Activated T-cell treated with anti-CD3 and anti-CD28 coated beads, Interleukin-2, amount 50 U/mL, for 1 hour (primary cell): ENCODE results near the gene CDH22.

Experiments
- DNase-seq: peaks from one replicate; pipeline ENCODE4 v3.0.0-alpha.2; 2020

Gene CDH22

DNA sequence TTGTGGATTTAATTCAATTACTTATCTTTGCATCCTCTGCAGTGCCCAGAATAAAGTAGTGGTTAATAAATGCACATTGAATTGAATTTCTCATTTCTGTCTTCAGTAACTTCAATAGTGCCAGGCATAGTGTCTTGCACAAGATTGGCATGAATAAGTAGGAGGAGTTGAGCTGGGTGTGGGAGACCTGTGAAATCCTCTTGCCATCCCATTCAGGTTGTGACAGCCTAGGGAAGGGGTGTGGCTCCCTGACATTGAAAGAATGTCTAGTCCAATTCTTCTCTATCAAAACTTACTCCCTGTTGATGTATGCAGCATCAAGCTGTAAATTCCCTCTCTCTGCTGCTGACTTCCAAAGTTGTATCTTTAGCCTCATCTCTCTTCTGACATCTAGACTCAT lies 73.2 kb downstream of the CDH22 start:
- no peak for DNase-seq

DNA sequence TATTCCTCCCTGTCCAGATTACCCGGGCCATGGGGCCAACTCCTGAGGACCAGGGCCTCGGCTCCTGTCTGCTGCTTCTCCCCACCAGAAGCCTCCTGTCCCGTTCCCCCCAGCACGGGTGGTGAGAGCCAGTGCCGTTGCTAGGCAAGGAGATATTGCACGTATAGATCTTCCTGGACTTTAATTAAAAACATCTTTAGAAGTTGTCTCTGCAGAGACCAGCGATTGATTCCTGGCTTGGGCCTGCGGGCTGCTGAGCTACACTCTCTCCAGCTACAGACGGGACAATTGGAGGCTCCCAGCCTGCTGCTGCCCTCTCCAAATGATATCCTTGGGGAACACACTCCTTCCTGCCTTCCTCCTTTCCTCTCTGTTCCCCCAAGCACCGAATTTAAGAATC lies 74.6 kb downstream of the CDH22 start:
- DNase-seq, result no peak

DNA sequence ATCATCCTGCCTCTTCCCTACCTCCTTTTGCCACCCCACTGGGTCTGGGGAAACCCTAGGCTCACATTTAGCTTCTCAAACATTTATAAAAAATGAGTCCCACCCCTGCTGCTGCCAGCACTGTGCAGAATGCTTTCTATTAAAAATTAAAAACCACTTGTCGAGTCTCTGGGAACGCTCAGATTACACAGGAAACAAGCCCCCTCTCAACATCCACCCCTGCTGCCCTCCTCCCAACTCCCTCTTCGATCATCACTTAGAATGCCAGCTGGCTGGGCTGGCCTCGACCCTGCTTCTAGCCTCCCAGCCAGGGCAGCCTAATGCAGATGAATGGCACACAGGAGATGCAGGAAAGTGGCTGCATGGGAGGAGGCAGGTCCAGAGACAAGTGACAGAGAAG lies 75.8 kb downstream of the CDH22 start:
- no peak for DNase-seq

DNA sequence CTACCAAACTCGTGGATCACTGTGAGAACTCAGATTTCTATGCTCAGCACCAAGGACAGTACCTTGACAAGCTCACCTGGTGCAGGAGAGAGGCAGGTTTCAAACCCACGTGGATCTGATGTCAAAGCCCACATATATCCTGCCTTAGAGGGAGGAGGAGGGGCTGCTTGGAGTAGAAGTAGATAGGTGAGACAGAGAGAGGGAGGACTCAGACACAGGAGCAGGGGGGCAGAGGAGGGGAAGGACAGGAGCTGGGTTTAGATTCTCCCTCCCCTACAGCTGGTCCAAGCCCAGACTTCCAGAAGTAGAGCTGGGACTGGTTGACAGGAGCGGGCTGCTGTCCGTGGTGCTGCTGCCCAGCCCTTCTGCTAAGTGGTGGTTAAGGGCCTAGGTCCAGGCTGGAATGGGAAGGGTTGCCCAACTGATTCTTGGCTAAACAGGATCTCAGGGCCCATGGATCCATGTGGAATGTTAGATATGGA lies 77.5 kb downstream of the CDH22 start:
- no peak for DNase-seq

DNA sequence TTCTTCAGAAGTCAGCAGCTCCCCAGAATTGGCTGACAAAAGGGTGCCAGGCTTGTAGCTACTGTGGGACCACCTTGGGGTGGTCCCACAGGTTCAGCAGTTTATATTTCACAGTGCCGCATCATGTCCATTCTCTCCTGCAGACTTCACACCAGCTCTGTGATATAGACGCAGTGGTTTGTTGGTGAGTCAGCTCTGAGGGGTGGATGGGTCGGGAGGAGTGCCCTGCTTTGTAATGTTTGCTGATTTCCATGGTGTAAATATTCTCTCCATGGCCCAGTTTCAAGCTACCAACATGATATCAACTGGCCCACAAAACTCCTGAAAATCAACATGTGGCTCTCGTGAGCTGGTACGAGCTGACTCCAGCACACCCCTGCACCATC lies 78.2 kb downstream of the CDH22 start:
- DNase-seq, result no peak

DNA sequence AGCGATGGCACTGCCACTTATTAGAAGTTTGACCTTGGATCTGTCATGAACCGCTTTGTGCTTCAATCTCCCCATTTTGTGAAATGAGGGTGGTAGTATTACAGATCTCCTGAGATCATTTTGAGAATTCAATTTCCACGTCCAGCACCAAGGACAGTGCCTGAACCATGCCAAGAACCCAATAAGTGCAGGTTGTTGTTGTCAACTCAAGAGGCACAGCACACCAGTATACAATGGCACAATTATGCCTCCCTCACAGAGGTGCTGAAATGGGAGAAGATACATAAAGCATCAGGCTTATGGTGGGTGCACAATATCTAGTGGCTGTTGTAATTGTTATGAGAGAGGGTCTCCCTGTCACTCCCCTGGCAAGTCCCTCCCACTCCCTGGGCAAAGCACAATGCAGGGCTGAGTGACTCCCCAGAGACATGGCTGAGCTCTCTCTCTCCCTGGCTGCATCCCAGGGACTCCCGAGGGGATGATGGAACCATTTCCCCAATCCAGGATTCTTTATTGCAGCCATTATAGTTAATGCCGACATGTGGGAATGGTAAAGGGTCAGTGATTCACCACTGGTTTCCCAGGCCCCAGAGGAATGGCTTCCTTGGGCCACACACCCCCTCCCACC lies 78.7 kb downstream of the CDH22 start:
- no peak for DNase-seq

DNA sequence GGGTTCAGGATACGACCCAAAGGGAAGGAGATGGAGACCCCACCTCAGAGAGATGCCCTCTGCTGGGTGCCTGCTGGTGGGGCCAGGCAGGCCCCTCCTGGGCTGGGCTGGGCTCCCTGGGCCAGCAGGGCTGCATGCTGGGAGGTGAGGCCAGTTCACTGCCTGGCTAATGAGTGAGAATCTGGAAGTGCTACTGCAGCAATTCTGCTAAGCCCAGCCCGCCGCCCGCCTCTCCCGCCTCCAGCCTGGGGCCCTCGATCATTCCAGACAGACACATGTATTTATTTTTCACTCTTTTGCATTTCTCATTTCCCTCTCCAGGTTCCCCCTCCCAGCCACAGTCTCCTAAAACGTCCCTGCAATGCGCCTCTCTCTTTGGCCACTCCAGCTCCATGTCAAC lies 79.6 kb downstream of the CDH22 start:
- DNase-seq, result no peak

DNA sequence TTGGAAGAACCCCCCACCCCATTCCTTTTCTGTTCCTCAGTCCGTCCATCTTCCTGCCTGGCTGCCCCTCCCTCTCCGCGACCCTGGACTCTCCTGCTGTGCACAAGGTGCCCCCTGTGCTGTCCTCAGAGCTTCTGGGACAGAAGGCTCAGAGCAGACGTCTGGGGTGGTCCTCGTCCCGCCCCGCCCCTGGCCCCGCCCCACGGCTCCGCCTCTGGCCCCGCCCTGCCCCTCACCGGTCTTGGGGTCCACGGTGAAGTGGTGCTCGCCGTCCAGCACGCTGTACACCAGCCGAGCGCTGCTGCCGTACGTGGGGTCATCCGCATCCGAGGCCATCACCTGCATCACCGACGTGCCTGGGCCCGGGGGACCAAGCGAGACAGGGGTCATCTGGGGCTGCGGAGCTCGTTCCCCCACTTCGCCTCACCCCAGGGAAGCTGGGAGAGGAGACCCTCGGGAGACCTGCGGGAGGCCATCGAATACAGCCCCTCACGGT lies 81.0 kb downstream of the CDH22 start:
- DNase-seq, result no peak

DNA sequence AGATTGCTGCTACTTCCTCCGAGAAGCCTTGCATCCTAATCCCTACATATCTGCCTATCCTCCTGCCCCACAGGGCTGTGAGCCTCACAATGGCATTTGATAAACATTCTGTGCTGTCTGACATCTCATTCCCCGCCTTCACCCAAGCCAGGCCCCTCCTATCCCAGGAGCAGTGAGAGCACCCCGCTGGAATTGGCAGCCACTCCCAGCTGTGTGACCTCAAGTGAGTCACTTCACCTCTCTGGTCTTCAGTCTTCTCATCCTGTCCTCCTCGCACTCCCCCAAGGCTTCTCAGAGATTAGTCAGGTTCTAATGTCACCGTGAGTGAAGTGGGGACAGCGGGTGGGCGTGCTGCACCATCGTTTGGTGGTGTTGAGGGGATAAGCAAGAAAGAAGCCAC lies 81.7 kb downstream of the CDH22 start:
- no peak for DNase-seq

DNA sequence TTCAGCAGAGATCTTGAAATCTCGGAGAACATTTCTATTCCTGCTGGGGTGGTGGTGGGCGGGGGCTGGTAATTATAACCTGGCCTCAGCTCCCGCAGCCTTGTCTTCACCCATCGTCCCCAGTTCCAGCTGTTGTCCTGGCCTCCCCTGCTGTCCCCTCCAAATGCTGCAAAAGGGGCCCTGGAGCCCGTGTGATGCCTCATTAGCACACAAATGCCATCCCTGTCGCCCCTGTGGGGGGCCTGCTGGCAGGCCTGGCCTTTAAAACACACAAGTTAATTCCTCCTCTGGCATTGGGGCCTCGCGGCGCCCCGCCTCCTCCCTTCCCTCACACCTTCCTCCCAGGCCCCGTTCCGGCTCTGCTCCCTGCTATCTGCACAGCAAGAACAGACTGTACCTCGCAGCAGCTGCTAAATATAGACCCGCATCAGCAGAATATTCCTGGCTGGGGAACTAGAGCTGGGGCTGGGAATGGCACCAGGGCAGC lies 85.7 kb downstream of the CDH22 start:
- no peak for DNase-seq

DNA sequence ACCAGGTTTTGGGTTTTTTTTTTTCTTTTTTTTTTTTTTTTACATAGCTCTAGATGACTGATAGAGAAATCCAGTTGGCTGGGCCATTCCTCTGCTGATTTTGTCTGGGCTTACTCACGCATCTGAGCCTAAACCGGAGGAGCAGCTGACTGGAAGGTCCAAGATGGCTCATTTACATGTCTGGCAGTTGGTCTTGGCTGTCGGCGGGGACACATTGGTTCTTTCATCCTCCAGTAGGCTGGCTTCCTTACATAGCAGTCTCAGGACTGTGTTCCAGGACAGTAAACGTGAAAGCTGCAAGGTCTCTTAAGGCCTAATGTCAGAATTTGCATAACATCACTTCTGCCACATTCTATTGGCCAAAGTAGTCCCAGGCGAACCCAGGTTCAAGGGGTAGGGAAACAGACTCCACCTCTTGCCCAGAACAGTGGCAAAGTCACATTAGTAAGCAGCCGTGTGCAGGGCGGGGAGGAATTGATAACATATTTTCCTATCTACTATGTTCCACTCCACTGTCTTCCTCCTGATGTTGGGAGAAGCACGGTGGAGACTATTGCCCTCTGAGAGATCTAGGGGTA lies 87.0 kb downstream of the CDH22 start:
- no peak for DNase-seq

DNA sequence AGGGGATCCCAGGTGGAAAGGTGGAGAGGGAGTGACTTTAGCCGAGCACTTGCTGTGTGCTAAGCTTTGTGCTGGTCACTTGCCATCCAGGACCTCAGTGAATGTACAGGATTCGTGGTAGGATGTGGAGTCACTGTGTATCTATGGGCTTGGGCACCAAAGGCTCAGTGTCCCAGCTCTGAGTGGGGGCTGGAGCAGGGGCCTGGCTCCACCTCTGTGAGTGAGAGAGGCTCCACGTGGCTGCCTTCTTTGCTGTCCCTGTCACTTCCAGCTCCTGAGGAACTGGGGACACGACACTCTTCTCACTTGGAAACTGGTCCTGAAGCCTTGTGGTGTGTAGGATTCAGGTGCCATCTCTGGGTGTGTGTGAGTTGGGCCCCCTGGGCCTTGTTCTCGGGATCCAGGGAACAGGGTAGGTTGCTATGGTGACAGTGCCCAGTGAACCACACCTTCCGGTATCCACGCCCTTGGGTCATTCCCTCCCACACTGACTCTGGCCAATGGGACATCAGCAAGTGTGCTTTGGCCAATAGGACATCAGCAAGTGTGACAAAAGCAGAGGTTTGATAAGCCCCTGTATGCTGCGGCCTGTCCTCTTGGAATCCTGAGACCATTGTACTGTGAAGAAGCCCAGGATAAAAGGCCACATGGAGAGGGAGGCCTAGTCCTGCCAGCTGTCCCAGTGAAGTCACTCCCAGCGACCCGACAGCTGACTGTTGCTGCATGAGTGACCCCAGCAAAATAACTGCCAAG lies 87.7 kb downstream of the CDH22 start:
- no peak for DNase-seq

DNA sequence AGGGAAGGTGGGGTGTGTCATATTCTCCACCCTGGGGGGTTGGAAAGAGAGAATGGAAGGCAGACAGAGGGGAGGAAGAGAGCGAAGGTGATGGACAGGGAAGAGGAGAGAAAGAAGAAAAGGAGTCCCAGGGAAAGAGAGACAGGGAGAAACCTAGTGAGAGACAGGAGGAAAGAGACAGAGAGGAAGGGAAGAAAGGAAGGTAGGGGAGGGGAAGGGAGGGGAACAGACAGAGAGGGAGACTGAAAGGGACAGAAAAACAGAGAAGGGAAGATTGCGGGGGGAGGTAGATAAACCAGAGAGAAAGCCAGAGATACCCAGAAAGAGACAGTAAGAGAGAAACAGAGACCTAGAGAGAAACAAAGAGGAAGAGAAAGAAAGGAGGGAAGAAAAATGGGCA lies 88.4 kb downstream of the CDH22 start:
- no peak for DNase-seq

DNA sequence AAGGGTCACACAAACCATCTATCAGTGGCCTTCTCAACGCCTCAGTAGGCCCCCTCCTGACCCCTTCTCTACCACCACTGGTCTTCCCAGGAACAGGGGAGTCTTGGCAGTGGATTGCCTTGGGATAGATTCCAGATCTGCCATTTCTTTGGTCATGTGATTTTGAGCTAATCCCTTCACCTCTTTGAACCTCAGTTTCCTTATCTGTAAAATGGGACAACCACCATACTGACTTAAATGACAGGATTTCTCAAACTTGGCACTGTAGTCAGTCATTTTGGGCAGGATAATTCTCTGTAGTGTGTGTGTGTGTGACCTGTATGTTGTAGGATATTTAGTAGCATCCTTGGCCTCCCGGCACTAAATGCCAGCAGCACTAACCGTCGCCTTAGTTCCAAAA lies 89.1 kb downstream of the CDH22 start:
- DNase-seq, result no peak

DNA sequence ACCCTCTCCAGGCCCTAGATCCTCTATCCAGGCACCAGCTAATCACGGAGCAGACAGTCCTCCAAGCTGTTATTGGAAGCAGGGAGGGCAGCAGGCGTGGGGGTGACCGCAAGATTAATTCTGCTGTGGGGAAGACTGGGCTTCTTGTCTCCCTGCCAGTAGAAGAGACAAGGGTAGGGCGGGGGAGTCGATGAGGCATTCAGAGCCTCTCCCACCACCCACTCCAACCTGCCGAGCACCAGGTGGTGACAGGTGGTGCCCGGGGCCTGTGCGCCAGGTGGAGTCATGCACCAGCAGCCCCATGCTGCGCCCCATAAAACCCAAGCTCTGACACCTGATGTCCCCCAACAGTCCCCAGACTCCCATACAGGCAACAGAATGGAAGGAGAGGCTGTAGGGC lies 89.6 kb downstream of the CDH22 start:
- DNase-seq, result no peak

DNA sequence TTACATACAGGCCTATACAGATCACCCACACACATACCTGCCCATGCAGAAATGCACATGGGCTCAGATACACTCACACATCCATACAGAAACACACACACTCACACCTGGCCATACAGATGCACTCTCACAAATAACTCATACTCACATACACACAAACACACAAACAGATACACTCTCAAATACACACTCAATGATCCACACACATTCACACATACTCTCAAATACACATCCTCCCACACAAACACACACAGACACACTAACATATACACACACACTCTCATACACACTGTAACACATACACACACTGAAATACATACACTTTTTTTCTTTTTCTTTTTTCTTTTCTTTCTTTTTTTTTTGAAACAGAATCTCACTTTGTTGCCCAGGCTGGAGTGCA lies 90.7 kb downstream of the CDH22 start:
- DNase-seq, result no peak

DNA sequence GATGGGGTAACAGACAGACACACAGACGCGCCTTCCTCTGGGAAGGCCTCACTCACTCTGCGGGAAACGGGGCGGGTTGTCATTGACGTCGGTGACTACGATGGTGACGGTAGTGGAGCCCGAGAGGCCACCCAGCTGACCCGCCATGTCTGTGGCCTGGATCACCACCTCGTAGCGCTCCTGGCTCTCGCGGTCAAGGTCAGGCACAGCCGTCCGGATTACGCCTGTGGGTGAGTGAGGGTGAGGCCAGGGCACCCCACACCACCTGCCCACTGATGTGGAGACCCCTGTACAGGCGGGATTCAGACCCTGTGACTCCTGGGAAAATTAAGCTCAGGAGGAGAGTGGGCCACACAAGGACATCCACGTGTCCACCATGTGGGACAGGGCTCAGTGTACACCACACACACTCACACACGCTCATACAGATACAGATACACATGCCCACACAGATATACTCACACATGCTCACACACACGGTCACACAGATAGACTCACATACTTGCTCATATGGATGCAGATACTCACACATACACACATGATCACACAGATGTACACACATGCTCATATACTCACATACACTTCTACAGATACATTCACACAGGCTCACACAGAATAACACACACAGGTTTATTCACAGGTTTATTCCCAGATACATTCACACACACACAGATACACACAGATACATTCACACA lies 91.4 kb downstream of the CDH22 start:
- DNase-seq, result no peak

DNA sequence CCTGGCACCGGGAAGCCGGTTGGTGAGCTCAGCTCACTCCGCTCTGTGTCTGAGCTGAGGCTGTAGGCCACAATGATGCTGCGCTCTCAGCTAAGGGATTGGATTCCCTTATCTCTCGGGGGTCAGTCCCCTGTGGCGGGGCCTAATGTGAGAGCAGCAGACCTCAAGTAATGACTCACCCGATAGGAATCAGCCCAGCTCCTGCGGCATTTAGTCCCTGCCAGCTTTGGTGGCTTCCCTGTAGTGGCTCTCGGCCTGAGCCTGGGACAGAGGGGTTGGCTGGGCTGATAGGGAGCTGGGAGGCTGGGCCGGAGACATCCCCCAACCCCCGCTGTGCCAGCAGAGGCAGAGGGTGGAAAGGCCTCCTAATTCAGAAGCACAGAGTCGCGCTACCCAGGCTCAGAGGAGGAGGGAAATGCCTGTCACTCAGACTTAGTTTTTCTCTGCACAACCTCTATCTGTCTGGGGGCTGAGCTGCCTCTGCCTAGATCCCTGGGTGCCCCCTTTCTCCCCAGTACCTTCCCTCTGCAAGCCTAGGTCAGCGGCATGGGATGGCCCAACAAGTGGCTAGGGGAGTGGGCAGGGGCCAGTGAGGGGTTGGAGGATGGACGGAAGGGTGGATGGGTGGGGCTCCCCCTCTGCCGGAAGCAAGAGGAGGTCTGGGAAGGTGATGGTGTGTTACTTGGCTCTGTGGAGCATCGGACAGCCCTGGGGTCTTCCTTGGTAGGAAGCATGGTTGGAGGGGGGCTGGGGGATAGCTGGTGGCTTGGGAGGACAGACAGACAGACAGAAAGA lies 92.2 kb downstream of the CDH22 start:
- no peak for DNase-seq

DNA sequence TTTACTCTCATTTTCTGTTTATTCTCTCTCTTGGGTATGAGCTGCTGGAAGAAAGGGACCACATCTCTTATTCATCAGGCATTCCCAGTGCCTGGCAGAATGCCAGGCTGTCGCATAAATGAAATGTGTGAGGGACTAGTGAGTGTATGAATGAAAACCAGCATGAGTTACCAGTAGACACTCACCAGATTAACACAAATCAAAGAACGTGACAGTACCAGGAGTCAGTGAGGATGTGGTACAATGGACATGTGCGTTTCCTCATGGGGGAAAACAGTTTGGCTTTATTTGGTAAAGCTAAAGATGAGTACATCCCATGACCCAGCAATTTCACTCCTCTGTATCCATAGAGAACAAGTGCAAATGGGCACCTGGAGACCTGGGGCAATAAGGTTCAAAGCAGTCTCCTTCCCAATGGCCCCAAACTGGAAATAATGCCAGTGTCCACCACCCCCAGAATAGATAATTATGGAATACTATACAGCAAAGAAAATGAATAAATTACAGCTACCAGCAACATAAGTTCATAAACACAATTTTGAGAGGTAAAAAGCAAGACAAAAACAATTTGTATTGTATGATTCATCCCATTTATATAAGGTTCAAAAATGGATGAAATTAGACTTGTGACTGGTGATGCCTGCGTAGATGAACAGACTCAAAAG lies 93.3 kb downstream of the CDH22 start:
- no peak for DNase-seq

DNA sequence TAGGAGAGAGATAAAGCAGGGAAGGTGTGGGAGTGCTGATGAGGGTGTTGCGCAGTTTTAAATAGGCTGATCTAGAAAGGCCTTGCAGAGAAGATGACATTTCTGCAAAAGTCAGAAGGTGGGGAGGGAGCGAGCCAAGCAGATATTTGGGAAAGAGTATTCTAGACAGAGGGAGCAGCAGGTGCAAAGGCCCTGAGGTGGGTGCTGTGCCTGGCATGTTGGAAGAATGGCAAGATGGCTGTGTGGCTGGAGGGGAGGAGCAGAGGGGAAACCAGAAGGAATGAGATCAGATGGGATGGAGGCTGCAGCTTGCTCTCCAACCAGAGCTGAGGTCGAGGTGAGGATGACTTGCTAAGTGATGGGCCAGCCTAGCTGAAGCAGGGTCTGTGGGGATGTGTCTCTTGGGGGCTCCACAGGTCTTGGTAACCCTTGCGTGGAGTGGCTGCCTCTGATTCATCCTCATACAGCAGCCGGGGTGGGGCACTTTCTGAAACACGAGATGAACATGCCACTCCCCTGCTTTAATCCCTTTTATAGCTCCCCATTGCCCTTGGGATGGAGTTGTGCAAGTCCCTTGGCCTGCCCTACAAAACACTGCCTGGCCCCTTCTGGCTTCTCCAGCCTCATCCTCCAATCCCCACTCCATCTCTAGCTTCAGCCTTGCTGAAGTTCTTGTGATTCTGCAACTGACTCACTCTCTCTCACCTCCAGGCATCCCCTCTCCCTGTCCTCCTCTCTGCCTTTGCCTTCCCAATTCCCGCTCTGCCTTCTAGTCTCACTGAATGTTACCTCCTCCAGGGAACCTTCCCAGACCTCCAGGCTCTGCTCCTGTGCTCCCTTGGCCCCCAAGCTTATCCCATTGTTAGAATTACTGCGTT lies 94.1 kb downstream of the CDH22 start:
- DNase-seq, result no peak

DNA sequence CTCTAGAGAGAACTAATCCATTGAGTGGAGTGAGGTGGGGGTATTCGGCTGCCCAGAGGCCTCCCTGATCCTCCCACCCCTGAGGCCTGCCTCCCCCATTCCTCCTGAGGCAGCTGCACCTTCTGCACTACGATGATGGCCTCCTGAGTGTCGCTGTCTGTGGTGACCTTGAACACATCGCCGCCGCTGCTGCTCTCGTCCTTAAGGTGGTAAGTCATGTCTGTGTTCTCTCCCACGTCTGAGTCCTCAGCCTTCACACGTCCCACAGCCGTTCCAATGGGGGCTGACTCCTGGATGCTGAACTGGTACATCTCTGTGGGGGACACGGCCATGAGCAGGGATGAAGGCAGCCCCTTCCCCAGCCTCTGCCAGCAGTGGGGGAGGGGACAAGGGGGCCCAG lies 95.4 kb downstream of the CDH22 start:
- no peak for DNase-seq
